ENCODE data around the gene RBM48. TPM values are rescaled to one million over a fixed set of nuclear protein-coding genes. Genes with fewer than 3 reads are reported as not detected.

RBM48 gene
- total and polyA plus RNA-seq, 2 donors (not counting 1 experiment from before 2014, with no cell fraction given), result 9.8 to 12.2 TPM

- DNase-seq (ENCODE audit: low read depth in 2 of 2), result no peak
- H3K9ac ChIP-seq (ENCODE audit: insufficient read depth, low read length), result no peak overlapping the region
- H3K9me3 ChIP-seq (ENCODE audit: control insufficient read depth, insufficient read depth, low read depth, low read length), result no peaks in the 10 kb centered on the region
- no peak overlapping the region for H3K4me3 ChIP-seq (replicated peaks in 1 of 4; ENCODE audit: control extremely low read depth in 1 of 4, insufficient read depth in 1 of 4, low read depth in 3 of 4, low read length in 4 of 4)
- H4K20me1 ChIP-seq (ENCODE audit: control insufficient read depth, extremely low read depth, insufficient read depth, low read length), result no peaks in the 10 kb centered on the region
- H3K79me2 ChIP-seq (ENCODE audit: control insufficient read depth, insufficient read depth, low read length), result no peaks in the 10 kb centered on the region
- H3K36me3 ChIP-seq (ENCODE audit: control insufficient read depth, insufficient read depth, low read length), result peaks cover 2% of the 10 kb centered on the region
- no peaks in the 10 kb centered on the region for H3K27me3 ChIP-seq (ENCODE audit: control insufficient read depth, insufficient read depth, low read length)
- H3K4me1 ChIP-seq (ENCODE audit: control insufficient read depth, extremely low read depth, insufficient read depth, low read length), result no peaks in the 10 kb centered on the region
- H2AFZ ChIP-seq (ENCODE audit: low read length), result no peak overlapping the region
- H3K4me2 ChIP-seq (ENCODE audit: extremely low read depth, insufficient read depth, low read length), result no peak overlapping the region
- TF ChIP-seq CTCF (conservative IDR thresholded peaks at IDR 0.05 in 1 of 2, IDR thresholded peaks at IDR 0.05 in 1 of 2; ENCODE audit: low read depth in 1 of 2, low read length in 2 of 2), result no peak
- no peak for TF ChIP-seq EZH2 (IDR thresholded peaks at IDR 0.05; ENCODE audit: low read length, missing control alignments)
- no peak overlapping the region for H3K27ac ChIP-seq (ENCODE audit: insufficient read depth, low read length)
These were observed 24.8 kb upstream of the RBM48 start for GRCh38 chr7:92503767-92504166.

GRCh38 chr7:92504563-92504962 is 24.0 kb upstream of the RBM48 start:
- no peak overlapping the region for H3K27ac ChIP-seq (ENCODE audit: insufficient read depth, low read length)
- H3K79me2 ChIP-seq (ENCODE audit: control insufficient read depth, insufficient read depth, low read length), result no peaks in the 10 kb centered on the region
- H2AFZ ChIP-seq (ENCODE audit: low read length), result no peak overlapping the region
- no peak overlapping the region for H3K9ac ChIP-seq (ENCODE audit: insufficient read depth, low read length)
- H3K4me3 ChIP-seq (replicated peaks in 1 of 4; ENCODE audit: control extremely low read depth in 1 of 4, insufficient read depth in 1 of 4, low read depth in 3 of 4, low read length in 4 of 4), result no peak overlapping the region
- DNase-seq (ENCODE audit: low read depth in 2 of 2), result no peak
- H3K4me2 ChIP-seq (ENCODE audit: extremely low read depth, insufficient read depth, low read length), result no peak overlapping the region
- H4K20me1 ChIP-seq (ENCODE audit: control insufficient read depth, extremely low read depth, insufficient read depth, low read length), result no peaks in the 10 kb centered on the region
- peaks cover 2% of the 10 kb centered on the region for H3K36me3 ChIP-seq (ENCODE audit: control insufficient read depth, insufficient read depth, low read length)
- H3K9me3 ChIP-seq (ENCODE audit: control insufficient read depth, insufficient read depth, low read depth, low read length), result no peaks in the 10 kb centered on the region
- H3K4me1 ChIP-seq (ENCODE audit: control insufficient read depth, extremely low read depth, insufficient read depth, low read length), result no peaks in the 10 kb centered on the region
- TF ChIP-seq EZH2 (IDR thresholded peaks at IDR 0.05; ENCODE audit: low read length, missing control alignments) (no peak), CTCF (conservative IDR thresholded peaks at IDR 0.05 in 1 of 2, IDR thresholded peaks at IDR 0.05 in 1 of 2; ENCODE audit: low read depth in 1 of 2, low read length in 2 of 2) (no peak)
- no peaks in the 10 kb centered on the region for H3K27me3 ChIP-seq (ENCODE audit: control insufficient read depth, insufficient read depth, low read length)

- no peak overlapping the region for H3K9ac ChIP-seq (ENCODE audit: insufficient read depth, low read length)
- H3K27ac ChIP-seq (ENCODE audit: insufficient read depth, low read length), result no peak overlapping the region
- H4K20me1 ChIP-seq (ENCODE audit: control insufficient read depth, extremely low read depth, insufficient read depth, low read length), result no peaks in the 10 kb centered on the region
- no peaks in the 10 kb centered on the region for H3K27me3 ChIP-seq (ENCODE audit: control insufficient read depth, insufficient read depth, low read length)
- no peaks in the 10 kb centered on the region for H3K79me2 ChIP-seq (ENCODE audit: control insufficient read depth, insufficient read depth, low read length)
- no peak overlapping the region for H2AFZ ChIP-seq (ENCODE audit: low read length)
- peaks cover 2% of the 10 kb centered on the region for H3K36me3 ChIP-seq (ENCODE audit: control insufficient read depth, insufficient read depth, low read length)
- no peak overlapping the region for H3K4me3 ChIP-seq (replicated peaks in 1 of 4; ENCODE audit: control extremely low read depth in 1 of 4, insufficient read depth in 1 of 4, low read depth in 3 of 4, low read length in 4 of 4)
- H3K4me1 ChIP-seq (ENCODE audit: control insufficient read depth, extremely low read depth, insufficient read depth, low read length), result no peaks in the 10 kb centered on the region
- TF ChIP-seq EZH2 (IDR thresholded peaks at IDR 0.05; ENCODE audit: low read length, missing control alignments) (no peak), CTCF (conservative IDR thresholded peaks at IDR 0.05 in 1 of 2, IDR thresholded peaks at IDR 0.05 in 1 of 2; ENCODE audit: low read depth in 1 of 2, low read length in 2 of 2) (no peak)
- no peak overlapping the region for H3K4me2 ChIP-seq (ENCODE audit: extremely low read depth, insufficient read depth, low read length)
- no peaks in the 10 kb centered on the region for H3K9me3 ChIP-seq (ENCODE audit: control insufficient read depth, insufficient read depth, low read depth, low read length)
- no peak for DNase-seq (ENCODE audit: low read depth in 2 of 2)
These were observed 22.2 kb upstream of the RBM48 start for GRCh38 chr7:92506363-92506762.
